GM21515 (cell line): ENCODE data around the gene RELN.

ENCODE experiments used
- ATAC-seq: cut with Tn5 transposase; IDR thresholded peaks from one replicate; pipeline ENCODE4 v1.9.1; 2021; ENCODE audit not compliant: unreplicated experiment

RELN gene

DNA sequence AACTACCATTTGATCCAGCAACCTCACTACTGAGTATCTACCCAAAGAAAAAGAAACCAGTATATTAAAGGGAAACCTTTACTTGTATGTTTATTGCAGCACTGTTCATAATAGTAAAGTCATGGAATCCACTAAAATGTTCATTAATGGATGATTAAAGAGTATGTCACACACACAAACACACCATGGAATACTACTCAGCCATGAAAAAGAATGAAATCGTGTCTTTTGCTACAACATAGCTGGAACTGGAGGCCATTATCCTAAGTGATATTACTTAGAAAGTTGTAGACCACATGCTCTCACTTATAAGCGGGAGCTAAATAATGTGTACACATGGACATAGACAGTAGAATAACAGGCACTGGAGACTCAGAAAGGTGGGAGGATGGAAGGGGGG, 340.4 kb downstream of the RELN start:
- no peak for ATAC-seq

DNA sequence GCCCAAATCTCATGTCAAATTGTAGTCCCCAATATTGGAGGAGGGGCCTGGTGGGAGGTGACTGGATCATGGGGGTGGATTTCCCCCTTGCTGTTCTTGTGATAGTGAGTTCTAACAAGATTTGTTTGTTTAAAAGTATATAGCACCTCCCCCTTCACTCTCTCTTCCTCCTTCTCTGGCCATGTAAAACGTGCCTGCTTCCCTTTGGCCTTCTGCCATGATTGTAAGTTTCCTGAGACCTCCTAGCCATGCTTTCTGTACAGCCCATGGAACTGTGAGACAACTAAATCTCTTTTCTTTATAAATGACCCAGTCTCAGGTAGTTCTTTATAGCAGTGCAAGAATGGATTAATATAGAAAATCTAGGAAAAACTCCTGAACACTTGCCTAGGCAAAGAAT, 341.3 kb downstream of the RELN start:
- no peak for ATAC-seq

GRCh38 chr7:103644319-103644718, 345.1 kb downstream of the RELN start:
- ATAC-seq, result no peak

- ATAC-seq, result no peak
Observed at GRCh38 chr7:103640031-103640779, 349.3 kb downstream of the RELN start.

DNA sequence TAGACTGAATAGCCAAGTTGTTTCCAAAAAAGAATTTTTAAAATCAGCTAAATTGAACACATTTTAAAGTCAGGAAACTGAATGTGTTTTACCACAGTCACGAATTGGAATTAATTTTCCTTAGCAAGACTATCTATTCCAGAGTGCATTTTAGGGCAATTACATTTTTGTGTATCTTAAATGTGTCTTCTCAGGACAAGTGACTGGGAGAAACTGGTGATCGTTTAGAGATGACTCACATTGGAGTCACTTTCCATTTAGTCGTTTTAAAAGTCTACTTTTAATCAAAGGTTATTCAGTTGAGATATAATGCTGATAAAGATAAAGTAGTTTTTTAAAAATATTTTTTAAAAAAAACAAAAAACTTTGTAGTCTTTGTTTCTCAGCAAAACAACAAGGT, 351.7 kb downstream of the RELN start:
- no peak for ATAC-seq

DNA sequence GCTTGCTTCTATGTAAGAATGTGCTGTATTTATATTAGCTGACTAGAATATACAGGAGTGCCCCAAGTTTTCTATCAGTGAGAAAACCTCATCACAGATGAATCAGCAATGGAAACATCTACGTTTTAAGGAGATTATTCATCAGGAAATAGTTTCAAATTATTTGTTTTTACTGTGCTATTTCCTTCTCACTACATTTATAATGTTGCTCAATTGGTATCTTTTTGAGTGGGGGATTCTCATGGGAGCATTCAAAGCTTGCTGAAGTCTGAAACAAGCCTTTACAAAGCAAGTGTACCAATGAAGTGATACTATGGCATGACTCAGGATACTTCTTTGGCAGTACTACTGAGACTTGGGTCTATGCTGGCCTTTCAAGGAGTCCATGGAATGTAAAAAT, 352.4 kb downstream of the RELN start:
- no peak for ATAC-seq

GRCh38 chr7:103636153-103636552, 353.3 kb downstream of the RELN start:
- ATAC-seq, result no peak

DNA sequence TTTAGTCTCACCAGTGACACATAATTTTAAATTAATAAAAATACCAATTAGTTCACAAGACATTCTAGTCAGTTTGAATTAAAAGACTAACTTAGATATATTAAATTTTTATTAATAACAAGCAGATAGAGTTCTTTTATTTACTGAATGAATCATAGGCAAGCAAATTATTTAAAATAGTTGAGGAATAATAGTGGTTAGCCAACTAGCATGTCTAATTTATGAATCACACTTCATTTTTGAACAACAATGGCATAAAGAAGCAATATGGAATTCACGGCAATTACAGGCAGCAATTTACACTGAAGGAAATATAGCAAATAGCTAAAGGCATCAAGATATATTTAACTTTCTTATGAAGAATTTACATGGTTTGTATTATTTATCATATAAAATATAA, 356.5 kb downstream of the RELN start:
- no peak for ATAC-seq

DNA sequence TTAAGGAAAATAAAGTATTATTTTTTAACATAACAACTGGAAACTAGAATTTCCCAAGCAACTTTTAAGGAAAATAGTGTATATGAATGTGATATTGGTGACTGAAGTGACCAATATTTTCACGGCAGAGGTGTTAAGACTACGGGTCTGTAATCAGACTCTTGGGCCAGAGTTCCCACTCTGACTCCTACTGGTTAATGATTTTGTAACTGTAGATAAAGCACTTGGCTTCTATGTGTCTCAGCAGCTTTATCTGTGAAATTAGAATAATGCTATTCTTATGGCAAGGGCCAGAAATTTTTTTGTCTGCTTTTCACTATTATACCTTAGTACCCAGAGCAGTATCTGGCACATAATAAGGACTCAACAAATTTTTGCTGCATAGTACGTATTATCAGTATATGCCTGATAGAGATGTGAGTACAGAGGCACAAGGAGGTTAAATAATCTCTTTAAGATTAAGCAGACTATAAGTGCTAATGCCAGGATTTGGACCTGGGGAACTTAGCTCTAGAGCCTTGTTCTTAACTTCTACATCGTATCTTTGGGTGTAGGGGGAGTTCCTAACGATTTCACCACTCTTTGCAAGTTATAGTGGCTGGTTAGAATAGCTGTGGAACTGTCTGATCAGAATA, 357.3 kb downstream of the RELN start:
- ATAC-seq, result no peak

DNA sequence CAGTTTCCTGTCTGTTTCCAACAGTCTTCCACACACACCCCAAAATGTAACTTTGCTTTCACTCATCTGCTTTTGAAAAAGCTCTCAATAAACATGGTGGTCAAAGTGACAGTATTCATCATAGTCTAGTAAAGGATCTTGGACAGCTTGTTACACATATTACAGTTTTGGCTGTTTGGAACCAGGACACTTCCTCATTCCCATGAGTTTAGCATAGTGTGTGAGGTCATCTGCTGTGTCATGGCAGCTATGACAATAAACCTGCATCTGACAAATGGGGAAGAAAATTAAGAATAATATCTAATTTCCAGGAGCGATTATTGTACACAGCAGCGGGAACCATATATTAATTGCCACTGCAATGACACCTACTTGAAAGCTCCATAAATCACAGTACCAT, 359.1 kb downstream of the RELN start:
- no peak for ATAC-seq

DNA sequence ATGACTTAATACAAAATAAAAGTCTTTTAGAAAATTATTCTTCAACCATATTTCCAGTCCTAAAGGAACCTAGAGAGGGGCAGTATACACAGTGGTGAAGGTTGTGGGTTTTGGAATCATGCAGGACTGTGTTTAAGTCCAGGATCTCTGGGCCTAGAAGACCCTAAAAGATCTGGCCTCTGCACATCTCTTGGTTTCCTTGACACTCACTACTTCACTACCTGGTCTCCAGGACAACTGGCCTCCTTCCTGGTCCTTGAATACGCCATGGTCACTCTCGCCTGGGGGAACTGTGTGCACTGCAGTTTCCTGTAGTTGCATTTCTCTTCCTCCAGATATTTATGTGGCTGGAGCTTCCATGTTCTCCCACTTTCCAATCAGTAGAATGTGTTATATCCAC, 360.7 kb downstream of the RELN start:
- no peak for ATAC-seq

- no peak for ATAC-seq
Observed at GRCh38 chr7:103626776-103627175, 362.7 kb downstream of the RELN start.

GRCh38 chr7:103622274-103622673, 367.2 kb downstream of the RELN start:
- ATAC-seq, result no peak

DNA sequence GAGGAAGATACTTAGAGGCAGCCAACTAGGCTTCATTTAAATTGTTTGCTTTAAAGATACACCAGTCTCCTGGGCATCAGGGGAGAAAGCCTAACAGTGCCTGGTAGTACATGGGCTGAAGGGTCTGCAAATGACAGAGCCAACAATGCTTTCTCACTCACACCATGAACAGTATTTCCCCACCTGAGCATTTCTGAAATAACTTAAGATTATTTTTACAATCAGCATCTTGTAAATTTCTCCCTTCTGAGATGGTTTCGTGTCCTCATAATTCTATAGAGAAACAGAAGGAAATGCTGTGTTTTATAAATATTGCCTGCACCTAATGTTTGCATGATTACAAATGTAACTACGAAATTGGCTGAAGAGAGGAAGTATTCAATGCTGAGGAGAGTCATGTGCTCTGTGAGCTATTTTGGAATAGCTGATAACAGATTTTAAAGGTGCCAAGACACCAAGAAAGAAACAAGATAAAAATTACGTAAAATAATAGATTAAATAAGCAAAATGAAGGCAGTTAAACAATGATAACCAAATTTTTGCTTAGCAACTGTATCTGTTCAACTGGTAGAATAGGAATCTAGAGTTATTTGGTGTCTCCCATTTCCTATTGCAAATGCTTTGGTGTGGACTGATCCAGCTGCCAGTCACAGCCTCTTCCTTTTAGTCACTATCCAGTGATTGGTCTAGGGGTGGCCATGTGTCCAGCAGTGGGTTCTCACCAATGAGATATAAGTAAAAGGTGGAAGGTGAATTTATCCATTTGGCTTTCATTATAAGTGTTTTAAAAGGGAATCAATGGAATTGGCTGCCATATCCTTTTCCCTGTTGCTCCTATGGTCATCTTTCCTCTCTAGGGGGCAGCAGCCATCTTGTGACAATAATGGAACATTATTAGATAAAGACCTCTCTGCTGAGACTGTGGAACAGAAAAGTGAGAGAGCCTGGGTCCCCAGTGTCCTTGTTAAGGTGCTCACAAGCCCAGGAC, 375.5 kb downstream of the RELN start:
- ATAC-seq, result no peak

- ATAC-seq, result no peak
Observed at GRCh38 chr7:103609778-103610177, 379.7 kb downstream of the RELN start.

- no peak for ATAC-seq
Observed at GRCh38 chr7:103605640-103606039, 383.8 kb downstream of the RELN start.

GRCh38 chr7:103598326-103598905, 391.0 kb downstream of the RELN start:
- no peak for ATAC-seq

DNA sequence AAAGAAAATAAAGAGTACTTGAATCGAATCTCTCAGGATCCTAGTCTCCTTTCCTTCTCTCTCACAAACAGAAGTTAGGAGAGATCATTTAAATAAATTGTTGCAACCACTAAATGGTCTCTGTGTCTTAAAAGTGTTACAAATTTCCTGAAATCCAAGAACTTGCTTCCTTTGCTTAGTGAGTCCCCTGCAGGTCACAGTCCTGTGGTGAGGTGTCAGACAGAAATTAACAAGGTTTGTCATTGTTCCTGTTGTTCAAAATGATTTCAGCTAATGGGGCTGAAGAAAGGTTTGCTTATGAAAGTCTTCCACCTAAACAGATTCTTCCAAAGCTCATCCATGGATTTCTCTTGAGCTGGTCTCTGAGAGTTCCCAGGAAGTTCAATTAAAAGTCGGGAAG, 391.9 kb downstream of the RELN start:
- no peak for ATAC-seq

DNA sequence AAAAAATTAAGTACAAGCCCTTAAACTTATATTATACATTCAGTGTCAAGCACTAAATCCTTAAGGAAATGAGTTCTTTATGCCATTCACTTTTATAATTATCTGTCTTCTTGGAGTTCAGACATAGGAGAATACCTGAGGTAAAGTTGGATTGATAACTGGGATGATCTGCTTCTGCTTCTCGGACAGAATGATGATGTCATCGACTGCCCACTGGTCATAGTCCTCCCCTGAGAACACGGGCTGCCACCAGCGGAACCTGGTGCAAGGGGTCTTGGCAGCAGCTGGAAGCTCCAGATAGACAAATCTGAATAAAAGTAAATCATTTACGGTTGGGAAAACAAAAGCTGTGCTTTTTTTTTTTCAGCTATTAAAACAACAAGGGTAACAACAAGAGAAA, 395.3 kb downstream of the RELN start:
- ATAC-seq, result no peak

DNA sequence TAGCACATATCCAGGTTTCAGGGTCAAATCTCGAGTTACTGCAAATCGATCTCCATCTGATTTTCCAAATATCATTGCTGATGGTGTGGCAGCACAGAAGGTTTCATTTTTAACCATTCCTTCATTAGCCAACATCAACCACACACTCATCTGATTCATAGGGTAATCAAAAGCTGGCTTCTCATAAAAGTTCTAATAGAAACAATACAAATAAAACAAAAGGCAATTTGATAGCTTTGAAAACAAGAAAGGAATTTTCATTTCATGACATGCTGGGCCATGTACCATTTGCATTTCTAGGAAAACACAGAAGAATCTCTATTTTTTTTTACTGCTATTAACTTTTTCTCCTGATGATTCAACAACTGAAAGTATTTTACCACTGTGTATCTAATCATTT, 395.8 kb downstream of the RELN start:
- ATAC-seq, result no peak

GRCh38 chr7:103592844-103593243, 396.6 kb downstream of the RELN start:
- ATAC-seq, result no peak
